GM18873 (cell line): ENCODE measurements around the gene TREM1.
"Not testable (repeated sequence)": the region's sequence is repeated elsewhere in the genome, so short reads cannot be mapped to it uniquely, and the experiment has no call there.

Experiments used
- ATAC-seq: cut with Tn5 transposase; IDR thresholded peaks from one replicate; pipeline ENCODE4 v1.9.1; 2021; ENCODE audit warnings: mild to moderate bottlenecking, moderate library complexity, moderate number of reproducible peaks; ENCODE audit not compliant: unreplicated experiment, low FRiP score

The TREM1 gene

DNA sequence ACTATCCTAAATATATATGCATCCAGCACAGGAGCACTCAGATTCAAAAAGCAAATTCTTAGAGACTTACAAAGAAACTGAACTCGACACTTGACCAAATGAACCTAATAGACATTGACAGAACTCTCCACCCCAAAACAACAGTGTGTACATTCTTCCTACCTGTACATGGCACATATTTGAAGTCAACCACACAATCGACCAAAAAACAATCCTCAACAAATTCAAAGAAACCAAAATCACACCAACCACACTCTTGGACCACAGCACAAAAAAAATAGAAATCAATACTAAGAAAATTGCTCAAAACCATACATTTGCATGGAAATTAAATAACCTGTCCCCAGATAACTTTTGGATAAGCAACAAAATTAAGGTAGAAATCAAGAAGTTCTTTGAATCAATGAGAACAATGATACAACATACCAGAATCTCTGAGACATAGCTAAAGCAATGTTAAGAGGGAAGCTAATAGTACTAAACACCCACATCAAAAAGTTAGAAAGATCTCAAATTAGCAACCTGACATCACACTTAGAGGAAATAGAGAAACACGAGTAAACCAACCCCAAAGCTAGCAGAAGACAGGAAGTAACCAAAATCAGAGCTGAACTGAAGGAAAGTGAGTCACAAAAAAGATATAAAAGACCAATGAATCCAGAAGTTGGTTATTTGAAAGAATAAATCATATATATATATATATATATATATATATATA is 12.5 kb upstream of the TREM1 start:
- no peak for ATAC-seq

GRCh38 chr6:41297248-41297647 is 10.8 kb upstream of the TREM1 start:
- not testable (repeated sequence) for ATAC-seq

DNA sequence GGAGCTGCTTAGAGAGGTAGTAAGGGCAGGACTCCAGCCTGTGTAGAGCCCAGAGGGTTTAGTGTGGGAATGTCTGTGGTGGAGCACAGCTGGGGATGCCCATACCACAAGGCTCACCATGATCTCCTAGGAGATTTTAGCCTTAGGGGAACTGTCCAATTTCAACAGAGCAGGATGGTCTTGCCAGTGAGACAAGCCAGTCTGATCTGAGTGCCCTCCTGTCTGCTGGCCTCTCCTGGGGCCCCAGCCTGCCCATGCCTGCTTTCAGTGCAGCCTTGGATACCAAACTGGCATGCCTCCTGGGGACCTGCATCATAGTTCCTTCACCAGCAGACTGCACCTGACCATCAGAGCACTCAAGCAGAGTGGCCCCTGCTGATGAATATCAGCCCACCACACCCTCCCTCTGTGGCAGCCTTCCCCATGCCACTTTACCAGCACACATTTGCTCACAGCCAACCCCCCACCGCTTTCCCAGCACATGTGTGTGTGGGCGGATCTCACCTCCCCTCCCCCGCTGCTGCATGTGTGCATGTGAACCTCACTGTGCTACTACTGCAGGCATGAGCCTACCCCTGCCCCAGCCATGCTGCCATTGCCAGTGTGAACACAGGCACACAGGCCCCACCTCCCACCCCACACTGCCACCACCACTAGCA is 7.9 kb upstream of the TREM1 start:
- ATAC-seq = no peak

DNA sequence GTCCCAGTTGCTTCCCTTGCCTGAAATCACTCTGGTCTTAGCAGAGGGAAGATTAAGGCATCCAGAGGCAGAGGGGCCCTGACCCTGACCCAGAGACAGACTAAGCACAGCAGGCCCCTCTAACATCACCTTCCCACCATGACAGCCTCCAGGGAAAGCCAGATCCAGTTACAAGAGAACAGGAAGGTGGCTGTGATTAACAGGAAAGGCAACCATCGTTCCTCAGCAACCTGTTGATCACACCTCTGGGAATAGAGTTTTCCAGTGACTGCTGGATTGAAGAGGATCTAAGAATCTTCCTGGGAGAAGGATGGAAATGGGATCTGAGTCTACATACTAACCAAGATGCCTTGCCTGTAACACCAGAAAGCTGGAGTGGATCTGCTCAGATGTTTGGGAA is 5.2 kb upstream of the TREM1 start:
- no peak for ATAC-seq

- ATAC-seq = no peak
Measured at GRCh38 chr6:41289815-41290214, 3.3 kb upstream of the TREM1 start.

DNA sequence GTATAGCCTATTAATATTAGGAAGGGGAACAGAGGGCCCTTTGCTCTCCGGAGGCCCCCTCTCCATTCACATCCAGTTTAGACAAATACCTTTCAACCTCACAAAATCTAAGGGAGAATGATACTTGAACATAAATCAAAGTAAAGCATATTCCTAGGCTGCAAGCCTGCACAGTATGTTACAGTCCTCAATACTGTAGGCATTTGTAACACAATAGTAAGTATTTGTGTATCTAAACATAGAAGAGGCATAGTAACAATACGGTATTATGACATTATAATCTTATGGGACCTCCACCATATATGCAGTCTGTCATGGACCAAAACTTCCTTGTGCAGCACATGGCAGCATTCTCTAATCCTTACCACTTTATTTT is 2.3 kb upstream of the TREM1 start:
- ATAC-seq = no peak

DNA sequence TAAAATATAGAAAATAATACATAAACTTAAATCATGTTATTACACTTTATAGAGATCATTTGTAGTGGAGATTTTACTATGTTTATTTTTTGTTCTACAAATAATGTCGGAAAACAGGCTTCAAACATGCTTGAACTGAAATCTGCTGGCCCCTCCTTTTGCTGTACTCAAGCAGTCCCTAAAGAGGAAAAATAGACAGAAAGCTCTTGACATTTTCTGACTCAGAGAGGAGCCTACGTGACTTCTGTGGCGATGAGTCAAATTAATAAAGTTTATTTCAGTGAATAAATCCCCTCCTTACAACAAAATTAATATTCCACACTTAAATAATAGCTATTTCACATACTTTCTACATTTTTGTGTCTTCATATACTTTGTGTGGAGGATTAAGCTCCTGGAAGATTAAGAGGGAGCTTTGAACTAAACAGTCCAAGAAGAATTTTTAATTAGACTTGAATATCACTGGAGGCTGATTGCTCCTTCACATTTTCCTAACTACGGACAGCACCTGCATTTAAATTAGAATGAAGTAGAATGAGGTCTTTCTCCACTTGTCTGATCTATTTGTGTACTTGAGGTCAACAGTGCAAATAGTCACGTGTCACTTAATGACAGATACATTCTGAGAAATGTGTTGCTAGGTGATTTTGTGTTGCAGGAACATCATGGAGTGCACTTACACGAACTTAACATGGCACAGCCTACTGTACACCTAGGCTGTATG is 1.7 kb upstream of the TREM1 start:
- ATAC-seq = no peak

GRCh38 chr6:41284726-41285125 is 1.8 kb downstream of the TREM1 start:
- ATAC-seq = no peak

DNA sequence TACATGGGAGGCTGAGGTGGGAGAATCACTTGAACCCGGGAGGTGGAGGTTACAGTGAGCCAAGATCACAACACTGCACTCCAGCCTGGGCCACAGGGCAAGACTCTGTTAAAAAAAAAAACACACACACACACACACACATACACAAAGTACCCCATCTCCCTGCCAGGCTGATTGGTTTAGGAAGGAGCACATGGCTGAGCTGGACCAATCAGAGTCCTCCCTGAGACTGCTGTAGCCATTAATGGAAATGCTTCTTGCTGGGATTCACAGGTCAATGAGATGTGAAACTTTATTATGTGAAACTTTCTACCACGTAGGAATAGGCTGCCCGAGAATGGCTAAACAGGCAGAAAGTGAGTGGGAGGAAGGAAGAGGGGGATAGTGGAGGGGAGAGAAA is 2.9 kb downstream of the TREM1 start:
- ATAC-seq = no peak

DNA sequence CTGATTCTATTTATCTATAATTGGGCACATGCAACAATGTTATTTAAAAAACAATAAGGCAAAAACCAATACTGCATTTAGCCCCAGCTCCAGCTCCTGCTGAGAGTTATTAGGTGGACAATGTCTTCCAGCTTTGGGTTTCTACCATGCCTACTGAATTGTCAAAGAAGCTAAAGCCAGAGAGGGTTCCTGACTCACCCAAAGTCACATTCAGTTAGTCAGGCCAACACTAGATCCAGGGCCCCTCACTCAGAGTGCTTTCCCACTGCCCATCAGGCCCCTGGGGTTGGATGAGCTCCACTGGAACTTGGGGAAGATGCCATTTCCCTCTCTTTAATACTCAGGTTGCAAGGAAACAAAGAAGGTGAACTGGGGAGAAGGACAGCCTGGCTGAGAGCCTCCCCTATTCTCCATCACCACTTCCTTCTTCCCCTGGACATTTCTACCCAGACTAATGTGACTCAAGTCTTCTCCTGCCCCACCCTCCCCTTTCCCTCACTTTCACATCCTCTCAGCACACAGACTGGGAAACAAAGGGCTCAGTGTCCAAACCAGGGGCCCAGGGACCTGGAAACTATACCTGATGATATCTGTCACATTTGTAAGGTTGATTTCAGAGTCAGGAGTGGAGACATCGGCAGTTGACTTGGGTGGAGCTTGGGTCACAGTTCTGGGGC is 6.0 kb downstream of the TREM1 start:
- no peak for ATAC-seq

DNA sequence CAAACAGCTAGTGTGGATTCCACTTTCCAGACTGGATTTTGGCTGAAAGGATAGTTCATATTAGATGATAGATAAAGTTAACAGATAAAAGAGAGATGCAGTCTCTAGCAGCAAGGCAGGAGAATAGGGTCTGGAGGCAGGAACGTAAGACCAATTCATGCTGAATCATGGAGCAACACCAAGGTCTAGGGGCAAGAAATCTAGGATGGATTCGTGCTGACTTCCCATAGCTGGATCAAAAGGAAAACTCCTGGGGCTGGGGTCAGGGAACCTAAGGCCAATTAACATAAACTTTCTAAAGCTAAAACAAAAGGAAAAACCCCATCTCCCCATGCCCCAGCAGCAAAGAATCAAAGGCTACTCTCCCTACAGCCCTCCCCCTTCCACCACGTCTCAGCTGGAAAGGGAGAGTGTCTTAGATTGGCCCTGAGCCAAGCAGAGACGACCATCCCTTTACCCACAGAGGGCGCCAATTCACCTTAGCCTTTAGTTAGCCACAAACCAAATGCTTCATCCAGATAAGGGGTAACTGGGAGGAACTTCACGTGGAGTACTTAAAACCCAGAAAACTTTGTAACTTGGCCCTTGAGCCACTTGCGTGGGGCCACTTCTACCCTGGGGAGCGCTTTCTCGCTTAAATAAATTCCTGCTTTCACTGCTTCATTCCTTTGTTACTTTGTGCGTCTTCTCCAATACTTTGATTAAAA is 7.6 kb downstream of the TREM1 start:
- ATAC-seq = no peak

DNA sequence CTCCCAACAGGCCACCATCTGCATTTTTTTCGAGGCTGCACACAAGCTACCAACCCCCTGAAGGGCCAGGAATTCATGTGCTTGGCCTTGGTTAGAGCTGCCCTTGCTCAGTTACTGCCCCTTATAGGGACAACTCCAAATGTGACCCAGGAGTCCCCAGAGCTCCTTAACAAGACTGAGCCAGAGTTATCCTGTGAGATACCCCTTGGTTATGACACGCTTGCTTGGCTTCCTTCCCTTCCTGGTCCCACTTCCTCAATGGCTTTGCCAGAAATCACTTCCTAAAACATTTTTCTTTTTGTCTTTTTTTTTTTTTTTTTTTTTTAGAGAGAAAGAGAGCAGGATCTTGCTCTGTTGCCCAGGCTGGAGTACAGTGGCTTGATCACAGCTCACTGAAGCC is 8.9 kb downstream of the TREM1 start:
- no peak for ATAC-seq

DNA sequence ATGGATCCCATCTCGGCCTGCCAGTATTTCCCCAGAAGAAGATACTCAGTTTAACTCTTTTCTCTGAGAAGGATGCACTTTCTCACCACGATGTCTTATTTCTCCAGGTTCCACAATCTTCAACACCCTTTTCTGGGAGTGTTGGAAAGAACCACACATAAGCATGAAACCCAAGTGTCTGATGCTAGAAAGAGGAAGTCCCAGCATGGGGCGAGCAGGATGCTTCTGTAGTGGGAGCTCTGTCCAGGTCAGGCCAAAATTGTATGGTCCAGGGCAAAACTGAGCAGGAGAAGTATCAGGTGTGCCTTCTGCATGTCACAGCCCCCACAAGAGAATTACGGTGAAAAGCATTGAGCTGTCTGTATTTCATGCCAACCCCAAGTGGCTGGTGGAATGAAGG is 11.0 kb downstream of the TREM1 start:
- no peak for ATAC-seq

DNA sequence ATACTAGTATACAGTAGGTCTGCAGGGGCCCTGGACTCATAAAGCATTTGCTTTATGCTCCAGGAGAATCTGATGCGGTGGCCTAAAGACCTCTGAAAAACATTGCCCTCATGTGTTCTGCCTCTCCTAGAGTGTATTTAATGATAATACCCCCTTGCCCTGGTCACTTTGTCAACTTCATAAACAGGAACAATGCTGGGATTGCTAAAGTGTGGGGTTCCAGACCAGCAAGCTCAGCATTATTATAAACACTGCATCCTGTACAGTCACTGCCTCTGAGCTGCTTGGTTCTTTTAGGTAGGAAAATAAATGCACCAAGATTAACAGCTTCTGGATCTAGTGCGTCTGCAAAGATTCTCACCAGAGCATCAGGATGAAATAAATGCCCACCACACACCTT is 12.2 kb downstream of the TREM1 start:
- no peak for ATAC-seq

DNA sequence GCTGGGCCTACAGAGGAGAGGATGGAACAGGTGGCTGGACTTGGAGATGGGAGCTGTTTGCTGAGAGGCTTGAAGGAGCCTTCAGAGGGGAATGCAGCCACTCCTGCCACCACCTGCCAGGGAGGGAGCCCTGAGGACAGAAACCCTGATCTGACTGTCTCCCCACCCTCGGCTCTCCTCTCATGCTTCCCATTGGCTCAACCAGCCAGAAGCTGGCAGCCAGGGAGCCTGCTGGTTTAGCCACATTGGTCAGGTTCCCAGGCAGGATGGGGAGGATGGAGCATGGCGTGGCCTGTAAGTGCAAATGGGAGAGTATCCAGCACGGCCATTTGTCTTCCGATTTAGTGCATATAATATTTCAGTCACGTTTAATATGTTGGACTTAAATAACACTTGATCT is 12.8 kb downstream of the TREM1 start:
- ATAC-seq = no peak

GRCh38 chr6:41272591-41273240 is 13.8 kb downstream of the TREM1 start:
- no peak for ATAC-seq

- ATAC-seq = no peak
Measured at GRCh38 chr6:41271901-41272395, 14.5 kb downstream of the TREM1 start.

- no peak for ATAC-seq
Measured at GRCh38 chr6:41269716-41270115, 16.8 kb downstream of the TREM1 start.

GRCh38 chr6:41269166-41269565 is 17.3 kb downstream of the TREM1 start:
- ATAC-seq = no peak

- ATAC-seq = no peak
Measured at GRCh38 chr6:41268478-41268877, 18.0 kb downstream of the TREM1 start.
